Measurements from ENCODE around the gene CDH2. TPM values are rescaled to one million over a fixed set of nuclear protein-coding genes. Genes with fewer than 3 reads are reported as not detected.

Gene CDH2
- total RNA-seq, 1 experiment from 2014 or later: 15.0 TPM

DNA sequence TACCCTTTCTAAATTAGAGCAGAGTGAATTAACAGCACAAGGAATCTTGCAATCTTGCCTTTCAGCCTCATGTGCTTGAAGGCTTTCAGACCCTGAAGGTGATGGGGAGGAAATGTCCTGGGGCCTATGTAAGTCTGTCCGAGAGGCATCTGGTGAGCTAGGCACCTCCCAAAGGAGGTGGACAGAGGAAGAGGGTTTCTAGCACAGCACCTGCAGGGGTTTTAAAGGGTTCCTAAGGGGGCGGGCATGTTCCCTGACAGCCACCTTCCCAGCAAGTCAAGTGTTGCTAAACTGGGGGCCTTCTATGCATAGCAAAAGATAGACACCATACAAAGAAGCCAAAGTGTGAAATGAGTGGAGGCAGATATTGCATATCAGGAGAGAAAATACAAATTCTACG, 88.5 kb downstream of the CDH2 start:
- H3K4me3 ChIP-seq (ENCODE audit: low read depth, low read length, poor library complexity, severe bottlenecking): no peak overlapping the region
- peaks cover 78% of the 10 kb centered on the region for H3K27me3 ChIP-seq (replicated peaks; ENCODE audit: insufficient read depth, low read depth, low read length, poor library complexity)
- H3K9me3 ChIP-seq (ENCODE audit: low read depth, low read length, poor library complexity, severe bottlenecking): no peaks in the 10 kb centered on the region
- TF ChIP-seq, protein P1, sequence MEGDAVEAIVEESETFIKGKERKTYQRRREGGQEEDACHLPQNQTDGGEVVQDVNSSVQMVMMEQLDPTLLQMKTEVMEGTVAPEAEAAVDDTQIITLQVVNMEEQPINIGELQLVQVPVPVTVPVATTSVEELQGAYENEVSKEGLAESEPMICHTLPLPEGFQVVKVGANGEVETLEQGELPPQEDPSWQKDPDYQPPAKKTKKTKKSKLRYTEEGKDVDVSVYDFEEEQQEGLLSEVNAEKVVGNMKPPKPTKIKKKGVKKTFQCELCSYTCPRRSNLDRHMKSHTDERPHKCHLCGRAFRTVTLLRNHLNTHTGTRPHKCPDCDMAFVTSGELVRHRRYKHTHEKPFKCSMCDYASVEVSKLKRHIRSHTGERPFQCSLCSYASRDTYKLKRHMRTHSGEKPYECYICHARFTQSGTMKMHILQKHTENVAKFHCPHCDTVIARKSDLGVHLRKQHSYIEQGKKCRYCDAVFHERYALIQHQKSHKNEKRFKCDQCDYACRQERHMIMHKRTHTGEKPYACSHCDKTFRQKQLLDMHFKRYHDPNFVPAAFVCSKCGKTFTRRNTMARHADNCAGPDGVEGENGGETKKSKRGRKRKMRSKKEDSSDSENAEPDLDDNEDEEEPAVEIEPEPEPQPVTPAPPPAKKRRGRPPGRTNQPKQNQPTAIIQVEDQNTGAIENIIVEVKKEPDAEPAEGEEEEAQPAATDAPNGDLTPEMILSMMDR (conservative IDR thresholded peaks at IDR 0.05; ENCODE audit: low read depth, low read length): no peak
- no peak for TF ChIP-seq EZH2 (IDR thresholded peaks at IDR 0.05; ENCODE audit: borderline replicate concordance, low read depth, low read length, poor library complexity, severe bottlenecking)
- DNase-seq (ENCODE audit: low spot score): no peak
- CTCF ChIA-PET: no interaction called here
- intact Hi-C loops (cut with micrococcal nuclease; ENCODE audit: unreplicated experiment): no loop called here
- no TSS peak for BruUV-seq (replicated peaks)
- H3K27ac ChIP-seq (ENCODE audit: low read depth, low read length, poor library complexity, severe bottlenecking): no peak overlapping the region
- H3K36me3 ChIP-seq (ENCODE audit: insufficient read depth, low read length, poor library complexity, severe bottlenecking): no peaks in the 10 kb centered on the region
- no peaks in the 10 kb centered on the region for H3K4me1 ChIP-seq (ENCODE audit: insufficient read depth, low read length, poor library complexity, severe bottlenecking)
- POLR2A ChIA-PET (ENCODE audit: low non-redundant PET): no interaction called here

DNA sequence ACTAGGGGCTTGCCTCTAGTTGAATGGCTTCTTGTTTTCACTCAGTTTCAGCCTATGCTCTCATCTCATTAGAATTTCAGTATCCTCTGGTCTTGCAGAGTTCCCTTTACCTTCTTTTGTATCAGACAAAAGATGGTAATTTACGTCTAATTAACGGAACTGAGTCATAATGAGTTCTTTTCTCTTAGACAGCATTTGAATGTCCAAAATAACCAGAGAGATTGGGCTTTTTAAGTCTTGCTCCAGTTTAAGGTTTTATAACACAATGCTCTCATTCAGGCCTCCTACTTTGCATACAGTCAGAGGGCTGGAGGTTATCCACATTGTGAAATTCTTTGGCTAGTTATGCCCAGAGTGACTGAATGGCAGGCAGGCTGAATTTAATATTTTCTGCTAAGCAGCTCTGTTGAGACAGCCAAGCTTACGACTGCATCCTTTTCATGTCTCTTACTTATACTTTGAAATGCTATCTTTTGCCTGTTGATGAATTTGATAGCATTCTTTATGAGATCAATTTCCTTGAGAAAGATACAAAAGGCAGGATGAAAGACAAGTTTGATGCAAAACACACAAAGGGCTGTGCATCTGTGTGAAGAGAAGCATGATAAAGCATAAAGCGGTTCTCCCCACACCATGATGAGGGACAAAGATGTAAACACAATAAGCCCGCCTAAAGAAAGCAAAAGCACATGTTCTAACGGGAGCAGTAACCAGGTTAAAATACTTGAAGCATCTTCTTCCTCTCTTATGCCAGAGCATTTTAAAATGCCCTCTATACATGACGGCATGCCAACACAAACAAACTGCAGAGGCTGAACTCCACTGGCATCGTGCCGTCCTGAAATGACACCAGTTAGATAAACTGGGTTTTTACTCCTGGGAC, 90.0 kb downstream of the CDH2 start:
- Histone ChIP-seq H3K36me3 (ENCODE audit: insufficient read depth, low read length, poor library complexity, severe bottlenecking) (no peaks in the 10 kb centered on the region), H3K27me3 (replicated peaks; ENCODE audit: insufficient read depth, low read depth, low read length, poor library complexity) (peaks cover 81% of the 10 kb centered on the region), H3K4me1 (ENCODE audit: insufficient read depth, low read length, poor library complexity, severe bottlenecking) (no peaks in the 10 kb centered on the region), H3K4me3 (ENCODE audit: low read depth, low read length, poor library complexity, severe bottlenecking) (no peak overlapping the region), H3K27ac (ENCODE audit: low read depth, low read length, poor library complexity, severe bottlenecking) (no peak overlapping the region), H3K9me3 (ENCODE audit: low read depth, low read length, poor library complexity, severe bottlenecking) (no peaks in the 10 kb centered on the region)
- CTCF ChIA-PET: no interaction called here
- POLR2A ChIA-PET (ENCODE audit: low non-redundant PET): no interaction called here
- peak; percentile 17 for DNase-seq (ENCODE audit: low spot score)
- TF ChIP-seq EZH2 (IDR thresholded peaks at IDR 0.05; ENCODE audit: borderline replicate concordance, low read depth, low read length, poor library complexity, severe bottlenecking): no peak
- TF ChIP-seq, protein P1 (conservative IDR thresholded peaks at IDR 0.05; ENCODE audit: low read depth, low read length): no peak
- intact Hi-C loops (cut with micrococcal nuclease; ENCODE audit: unreplicated experiment): no loop called here
- BruUV-seq (replicated peaks): no TSS peak

DNA sequence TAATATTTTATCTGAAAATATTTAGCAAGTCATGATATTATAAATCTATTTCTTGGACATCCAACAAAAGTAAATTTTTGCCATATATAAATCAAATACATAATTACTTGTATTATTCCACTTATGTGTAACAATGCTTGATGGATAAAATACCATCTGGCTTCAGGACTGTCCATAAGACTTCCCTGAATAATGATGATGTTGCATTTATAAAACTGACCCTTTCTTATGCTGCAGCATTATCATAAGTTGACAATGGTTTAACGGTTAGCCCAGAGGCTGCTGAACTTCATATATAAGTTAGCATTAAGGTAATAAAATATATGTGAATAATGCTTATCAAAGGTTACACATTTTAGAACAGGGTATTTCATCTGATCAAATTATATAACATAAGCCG, 95.4 kb downstream of the CDH2 start:
- POLR2A ChIA-PET (ENCODE audit: low non-redundant PET): no interaction called here
- TF ChIP-seq EZH2 (IDR thresholded peaks at IDR 0.05; ENCODE audit: borderline replicate concordance, low read depth, low read length, poor library complexity, severe bottlenecking): no peak
- TF ChIP-seq, protein P1 (conservative IDR thresholded peaks at IDR 0.05; ENCODE audit: low read depth, low read length): no peak

More for the DNA sequence above, 95.4 kb downstream of the CDH2 start:
- Histone ChIP-seq H3K36me3 (ENCODE audit: insufficient read depth, low read length, poor library complexity, severe bottlenecking) (no peaks in the 10 kb centered on the region), H3K27ac (ENCODE audit: low read depth, low read length, poor library complexity, severe bottlenecking) (no peak overlapping the region), H3K9me3 (ENCODE audit: low read depth, low read length, poor library complexity, severe bottlenecking) (no peaks in the 10 kb centered on the region), H3K27me3 (replicated peaks; ENCODE audit: insufficient read depth, low read depth, low read length, poor library complexity) (peaks cover 69% of the 10 kb centered on the region), H3K4me1 (ENCODE audit: insufficient read depth, low read length, poor library complexity, severe bottlenecking) (no peaks in the 10 kb centered on the region), H3K4me3 (ENCODE audit: low read depth, low read length, poor library complexity, severe bottlenecking) (no peak overlapping the region)
- no peak for DNase-seq (ENCODE audit: low spot score)
- CTCF ChIA-PET: no interaction called here
- intact Hi-C loops (cut with micrococcal nuclease; ENCODE audit: unreplicated experiment): no loop called here
- no TSS peak for BruUV-seq (replicated peaks)

Data from A673 (cell line).